Astrocyte of the spinal cord (primary cell): Measurements from ENCODE around the gene RRBP1.

Experiments
- DNase-seq: peaks from one replicate; pipeline ENCODE4 v3.0.0; 2011; ENCODE audit warnings: low read depth, low spot score
- H3K4me3 ChIP-seq: 2 replicates; pipeline ENCODE4 v1.5.1; 2011; ENCODE audit warnings: low read depth, mild to moderate bottlenecking, low read length, moderate library complexity
- CTCF ChIP-seq: IDR thresholded peaks from 2 replicates; pipeline ENCODE4 v1.5.1; 2012; ENCODE audit warnings: low read depth, mild to moderate bottlenecking, low read length, inconsistent platforms
- in situ Hi-C: cut with HindIII; loops from 2 replicates; pipeline ENCODE4 v1.10.0; 2017; ENCODE audit warnings: low sequenced_read_pairs

RRBP1 gene

DNA sequence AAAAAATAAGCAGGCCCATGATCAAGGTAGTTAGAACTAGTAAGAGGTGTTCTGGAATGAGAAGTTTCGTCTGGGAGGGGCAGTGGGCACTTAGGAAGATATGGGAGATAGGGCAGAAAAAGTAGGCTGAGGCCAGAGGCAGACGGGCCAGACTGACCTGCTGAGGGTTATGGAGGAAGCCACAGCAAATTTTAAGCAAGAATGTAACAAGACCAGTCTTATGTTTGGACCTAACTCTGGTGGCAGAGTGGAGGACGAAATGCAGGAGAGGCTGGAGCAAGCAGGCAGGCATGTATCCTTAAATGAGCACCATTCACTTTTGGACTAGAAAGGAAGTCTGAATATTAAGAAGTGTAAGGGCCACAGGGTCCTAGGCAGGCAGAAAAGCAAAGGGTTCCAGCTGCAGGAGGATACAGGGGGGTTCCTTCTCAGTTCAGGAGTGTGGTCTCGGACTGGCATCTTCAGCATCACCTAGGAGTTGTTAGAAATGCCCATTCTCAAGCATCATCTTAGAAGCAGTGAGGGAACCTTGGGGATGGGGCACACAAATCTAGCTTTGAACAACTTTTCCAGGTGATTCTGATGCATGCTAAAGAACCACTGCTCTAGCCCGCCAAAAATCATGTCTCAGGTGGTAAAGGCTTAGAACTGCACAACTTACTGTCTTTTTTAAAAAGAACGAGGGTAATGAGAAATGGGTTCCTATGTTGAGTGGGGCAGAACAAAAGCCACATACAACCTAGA is 113.8 kb downstream of the RRBP1 start:
- no peak for DNase-seq
- no peak for TF ChIP-seq CTCF
- H3K4me3 ChIP-seq = peak overlapping the region; percentile 79
- in situ Hi-C loops = no loop called here

DNA sequence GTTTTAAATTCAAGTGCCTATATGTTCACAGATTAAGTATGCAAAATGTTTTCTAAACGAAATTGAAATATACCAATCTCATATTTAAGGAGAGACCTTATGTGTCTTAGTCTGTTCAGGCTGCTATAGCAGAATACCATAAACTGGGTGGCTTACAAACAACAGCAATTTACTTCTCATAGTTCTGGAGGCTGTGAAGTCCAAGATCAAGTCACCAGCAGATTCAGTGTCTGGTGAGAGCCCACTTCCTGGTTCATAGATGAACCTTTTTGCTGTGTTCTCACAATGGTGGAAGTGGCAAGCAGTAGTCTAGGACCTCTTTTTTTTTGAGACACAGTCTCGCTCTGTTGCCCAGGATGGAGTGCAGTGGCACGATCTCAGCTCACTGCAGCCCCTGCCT is 115.7 kb downstream of the RRBP1 start:
- no peak overlapping the region for H3K4me3 ChIP-seq
- in situ Hi-C loops = no loop called here
- TF ChIP-seq CTCF = no peak
- DNase-seq = no peak

DNA sequence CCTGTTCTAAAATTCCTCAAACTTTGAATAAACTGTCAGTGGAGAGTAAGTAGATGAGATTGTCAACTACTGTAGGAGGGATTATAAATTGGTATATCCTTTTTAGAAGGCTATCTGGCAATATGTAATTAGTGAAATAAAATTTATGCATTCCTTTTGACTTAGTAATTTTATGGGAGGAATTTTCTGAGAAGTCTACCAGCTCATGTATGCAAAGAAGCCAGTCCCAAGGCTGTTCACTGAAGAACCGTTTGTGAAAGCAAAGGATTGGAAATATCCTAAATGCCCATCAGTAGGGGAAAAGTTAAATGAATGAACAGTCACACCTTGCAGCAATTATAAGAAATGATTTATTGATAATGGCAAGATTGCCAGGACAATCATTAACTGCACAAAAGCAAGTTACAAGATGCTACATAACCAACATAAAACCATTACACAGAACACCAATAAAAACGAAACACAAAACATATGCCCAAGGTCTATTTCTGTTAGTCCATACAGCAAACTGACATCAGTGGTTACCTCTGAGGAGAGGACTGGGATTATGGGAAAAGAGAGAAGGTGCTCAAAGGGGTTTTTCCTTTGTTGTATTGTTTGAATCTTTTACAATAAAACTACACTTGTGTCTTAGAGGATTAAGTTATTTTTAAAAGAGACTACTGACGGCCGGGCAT is 116.7 kb downstream of the RRBP1 start:
- in situ Hi-C loops = no loop called here
- H3K4me3 ChIP-seq = no peak overlapping the region
- no peak for TF ChIP-seq CTCF
- DNase-seq = peak; percentile 45
